ENCODE results near the gene CBLIF. TPM values are rescaled to one million over a fixed set of nuclear protein-coding genes. Genes with fewer than 3 reads are reported as not detected.

CBLIF gene
- total RNA-seq, 1 experiment from 2014 or later = not detected

- Histone ChIP-seq H3K36me3 (ENCODE audit: low read depth, low read length) (no peaks in the 10 kb centered on the region), H3K9ac (ENCODE audit: low read length) (no peak overlapping the region), H3K4me1 (ENCODE audit: insufficient read depth, low read length) (no peaks in the 10 kb centered on the region), H4K20me1 (ENCODE audit: low read length) (no peaks in the 10 kb centered on the region), H3K9me3 (ENCODE audit: low read length) (no peaks in the 10 kb centered on the region), H3K9me2 (replicated peaks; ENCODE audit: low read length) (no peaks in the 10 kb centered on the region), H3K4me2 (ENCODE audit: low read length) (no peak overlapping the region), H3K79me2 (ENCODE audit: low read length) (no peaks in the 10 kb centered on the region), H3K27me3 (ENCODE audit: low read length) (no peaks in the 10 kb centered on the region), H3K4me3 (ENCODE audit: low read length) (no peak overlapping the region), H3K27ac (ENCODE audit: low read length) (no peak overlapping the region), H2AFZ (ENCODE audit: low read length) (no peak overlapping the region), H3F3A (ENCODE audit: low read length, unreplicated experiment) (no peaks in the 10 kb centered on the region)
- no TSS peak for BruUV-seq (replicated peaks)
- ATAC-seq = no peak
- DNase-seq = no peak
- intact Hi-C loops (cut with micrococcal nuclease) = no loop called here
- POLR2A ChIA-PET (ENCODE audit: unreplicated experiment) = no interaction called here
- no peak for TF ChIP-seq CTCF (conservative IDR thresholded peaks at IDR 0.05; ENCODE audit: low read depth, low read length)
- no peak for TF ChIP-seq EZH2 (IDR thresholded peaks at IDR 0.05; ENCODE audit: low read length, unreplicated experiment)
- no peak for TF ChIP-seq EZH2phosphoT487 (IDR thresholded peaks at IDR 0.05; ENCODE audit: borderline replicate concordance, low read length)
- CTCF ChIA-PET = no interaction called here
Measured at GRCh38 chr11:59877784-59878183, 32.5 kb upstream of the CBLIF start.

GRCh38 chr11:59877325-59877724 lies 32.0 kb upstream of the CBLIF start:
- ChIA-PET CTCF (no interaction called here), POLR2A (ENCODE audit: unreplicated experiment) (no interaction called here)
- no peak overlapping the region for H3K9ac ChIP-seq (ENCODE audit: low read length)
- intact Hi-C loops (cut with micrococcal nuclease) = no loop called here
- no peaks in the 10 kb centered on the region for H3K4me1 ChIP-seq (ENCODE audit: insufficient read depth, low read length)
- DNase-seq = no peak
- no peaks in the 10 kb centered on the region for H3K9me3 ChIP-seq (ENCODE audit: low read length)
- no peaks in the 10 kb centered on the region for H4K20me1 ChIP-seq (ENCODE audit: low read length)
- H3K27ac ChIP-seq (ENCODE audit: low read length) = no peak overlapping the region
- H3K9me2 ChIP-seq (replicated peaks; ENCODE audit: low read length) = no peaks in the 10 kb centered on the region
- H3K36me3 ChIP-seq (ENCODE audit: low read depth, low read length) = no peaks in the 10 kb centered on the region
- no peaks in the 10 kb centered on the region for H3F3A ChIP-seq (ENCODE audit: low read length, unreplicated experiment)
- no peak overlapping the region for H3K4me3 ChIP-seq (ENCODE audit: low read length)
- no peak for ATAC-seq
- H3K27me3 ChIP-seq (ENCODE audit: low read length) = no peaks in the 10 kb centered on the region
- no peak overlapping the region for H2AFZ ChIP-seq (ENCODE audit: low read length)
- no TSS peak for BruUV-seq (replicated peaks)
- no peaks in the 10 kb centered on the region for H3K79me2 ChIP-seq (ENCODE audit: low read length)
- no peak overlapping the region for H3K4me2 ChIP-seq (ENCODE audit: low read length)
- TF ChIP-seq CTCF (conservative IDR thresholded peaks at IDR 0.05; ENCODE audit: low read depth, low read length) = no peak
- TF ChIP-seq EZH2phosphoT487 (IDR thresholded peaks at IDR 0.05; ENCODE audit: borderline replicate concordance, low read length) = no peak
- no peak for TF ChIP-seq EZH2 (IDR thresholded peaks at IDR 0.05; ENCODE audit: low read length, unreplicated experiment)

- ChIA-PET CTCF (no interaction called here), POLR2A (ENCODE audit: unreplicated experiment) (no interaction called here)
- Histone ChIP-seq H3K27me3 (ENCODE audit: low read length) (no peaks in the 10 kb centered on the region), H2AFZ (ENCODE audit: low read length) (no peak overlapping the region), H3K9me2 (replicated peaks; ENCODE audit: low read length) (no peaks in the 10 kb centered on the region), H3F3A (ENCODE audit: low read length, unreplicated experiment) (no peaks in the 10 kb centered on the region), H3K79me2 (ENCODE audit: low read length) (no peaks in the 10 kb centered on the region), H4K20me1 (ENCODE audit: low read length) (no peaks in the 10 kb centered on the region), H3K9me3 (ENCODE audit: low read length) (no peaks in the 10 kb centered on the region), H3K36me3 (ENCODE audit: low read depth, low read length) (no peaks in the 10 kb centered on the region), H3K4me1 (ENCODE audit: insufficient read depth, low read length) (no peaks in the 10 kb centered on the region), H3K4me3 (ENCODE audit: low read length) (no peak overlapping the region), H3K9ac (ENCODE audit: low read length) (no peak overlapping the region), H3K4me2 (ENCODE audit: low read length) (no peak overlapping the region), H3K27ac (ENCODE audit: low read length) (no peak overlapping the region)
- DNase-seq (no peak), ATAC-seq (no peak)
- BruUV-seq (replicated peaks) = no TSS peak
- TF ChIP-seq EZH2 (IDR thresholded peaks at IDR 0.05; ENCODE audit: low read length, unreplicated experiment) (no peak), CTCF (conservative IDR thresholded peaks at IDR 0.05; ENCODE audit: low read depth, low read length) (no peak), EZH2phosphoT487 (IDR thresholded peaks at IDR 0.05; ENCODE audit: borderline replicate concordance, low read length) (no peak)
- intact Hi-C loops (cut with micrococcal nuclease) = no loop called here
Measured at GRCh38 chr11:59875856-59876519, 30.7 kb upstream of the CBLIF start.
